Bone marrow (tissue), 2 donors: ENCODE measurements around the gene KRT13.

Experiments
- DNase-seq, 2 donors: peaks; one replicate each; lab custom pipeline; 2025; lab: John Stamatoyannopoulos, UW

The KRT13 gene

DNA sequence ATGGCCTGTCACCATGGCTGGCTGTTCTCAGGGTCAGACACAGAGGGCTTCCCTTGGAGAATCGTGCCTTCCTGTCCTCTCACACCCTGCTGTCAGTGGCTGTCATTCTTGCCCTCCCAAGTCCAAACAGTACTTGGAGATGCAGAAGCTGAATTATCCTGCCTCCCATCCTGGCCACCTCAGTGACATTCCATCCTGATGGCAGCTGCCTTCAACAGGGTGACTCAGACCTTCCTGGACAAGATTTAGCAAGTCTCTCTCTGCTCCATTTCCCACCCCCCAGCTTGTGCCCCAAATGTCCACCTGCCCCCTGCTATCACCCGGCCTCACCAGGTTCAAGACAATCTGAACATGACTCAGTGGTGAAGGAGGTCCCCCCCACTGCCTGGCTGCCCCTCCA, 10.9 kb downstream of the KRT13 start:
- no peak for DNase-seq

DNA sequence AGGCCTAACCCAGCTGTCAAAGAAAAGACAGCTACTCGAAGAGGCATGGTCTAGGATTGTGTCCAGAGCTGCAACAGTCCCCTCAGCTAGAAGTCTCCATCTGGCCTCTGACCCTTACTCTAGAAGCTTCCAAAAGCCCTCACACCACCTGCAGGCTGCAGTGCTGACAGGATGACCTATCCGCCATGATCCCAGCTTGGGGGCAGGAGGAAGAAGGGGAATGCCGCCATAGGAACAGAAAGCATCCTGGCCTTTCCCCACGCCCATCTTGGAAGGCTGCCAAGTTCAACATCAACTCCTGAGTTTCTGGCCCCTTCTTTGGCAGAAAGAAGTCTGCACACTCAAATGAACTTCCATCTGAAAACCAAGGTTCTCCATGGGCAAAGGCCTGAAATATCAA, 12.6 kb downstream of the KRT13 start:
- no peak for DNase-seq

DNA sequence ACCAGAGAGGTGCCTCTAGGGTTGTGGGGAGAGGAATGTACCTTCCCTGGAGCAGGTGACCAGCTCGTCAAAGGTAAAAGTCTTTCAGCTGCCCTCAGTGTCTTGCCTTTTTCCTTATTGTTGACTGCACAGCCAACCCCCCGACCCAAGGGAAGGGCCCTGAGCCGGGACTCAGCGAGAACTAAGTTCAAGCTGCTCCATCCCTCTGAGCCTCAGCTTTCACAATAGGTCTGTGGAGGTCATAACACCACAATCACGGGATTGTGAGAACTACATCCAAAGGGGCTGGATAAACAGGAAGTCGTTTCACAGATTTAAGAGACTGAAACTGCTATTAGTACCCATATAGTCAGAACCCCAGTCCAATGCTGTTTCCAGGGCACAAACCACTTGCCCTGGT, 13.1 kb downstream of the KRT13 start:
- DNase-seq: no peak

DNA sequence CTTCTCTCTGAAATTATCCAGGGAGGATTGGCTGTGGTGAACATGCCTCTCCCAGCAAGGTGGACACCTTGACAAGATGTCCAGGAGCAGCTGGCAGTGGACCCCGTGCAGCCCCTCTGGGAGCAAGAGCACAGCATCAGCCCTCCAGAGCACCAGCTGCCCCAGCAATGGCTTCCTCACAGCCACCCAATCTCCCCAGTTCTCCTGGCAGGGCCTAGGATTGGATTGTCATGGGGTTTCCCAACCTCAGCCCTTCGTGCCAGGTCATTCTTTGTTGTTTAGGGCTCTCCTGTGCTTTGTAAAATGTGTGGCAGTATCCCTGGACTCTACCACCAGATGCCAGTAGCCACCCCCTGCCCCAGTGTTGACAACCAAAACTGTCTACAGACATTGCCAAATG, 13.9 kb downstream of the KRT13 start:
- DNase-seq: no peak

- DNase-seq: no peak
Observed at GRCh38 chr17:41490000-41490990, 15.1 kb downstream of the KRT13 start.

DNA sequence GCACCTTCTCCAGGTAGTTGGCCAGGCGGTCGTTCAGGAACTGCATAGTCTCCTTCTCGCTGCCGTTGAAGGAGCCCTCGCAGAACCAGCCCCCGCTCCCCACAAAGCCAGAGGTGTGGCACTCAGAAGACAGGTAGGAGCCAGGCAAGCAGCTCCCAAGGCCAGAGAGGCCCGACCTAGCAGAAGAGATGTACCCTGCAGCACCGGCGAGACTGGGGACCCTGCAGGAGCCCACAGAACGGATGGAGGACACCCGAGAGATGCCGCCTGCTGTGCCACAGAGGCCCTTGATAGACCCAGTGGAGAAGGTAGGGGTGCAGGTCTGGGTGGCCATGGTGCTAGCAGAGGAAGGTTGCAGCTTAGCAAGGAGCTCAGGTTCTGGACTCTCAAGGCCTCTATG, 15.9 kb downstream of the KRT13 start, which contains the start of gene KRT36:
KRT36 (minus strand) TSS at position 380 of the 400 bp plus-strand sequence; CDS start at position 334, 46 bp downstream.
- DNase-seq: no peak

GRCh38 chr17:41486809-41487530, 18.4 kb downstream of the KRT13 start:
- no peak for DNase-seq

DNA sequence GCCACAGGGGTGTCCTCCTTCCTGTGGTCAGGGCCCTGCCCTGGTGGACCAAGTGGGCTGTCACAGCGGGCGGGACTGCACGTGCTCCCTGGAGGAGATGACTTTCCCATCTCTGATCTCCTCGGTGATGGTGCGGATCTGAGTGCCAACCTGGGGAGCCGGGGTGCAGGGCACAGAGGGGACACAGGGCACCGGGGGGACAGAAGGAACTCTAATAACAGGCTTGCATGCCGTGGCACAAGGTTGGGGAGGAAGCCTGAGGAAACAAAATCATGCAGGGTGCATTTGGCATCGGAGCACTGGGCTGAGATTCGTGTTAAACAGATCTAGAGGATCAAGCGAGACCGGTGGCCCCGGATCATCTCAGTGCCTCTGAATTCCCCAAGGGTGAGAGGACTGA, 19.1 kb downstream of the KRT13 start:
- DNase-seq: no peak

- no peak for DNase-seq
Observed at GRCh38 chr17:41484920-41485904, 20.2 kb downstream of the KRT13 start.

DNA sequence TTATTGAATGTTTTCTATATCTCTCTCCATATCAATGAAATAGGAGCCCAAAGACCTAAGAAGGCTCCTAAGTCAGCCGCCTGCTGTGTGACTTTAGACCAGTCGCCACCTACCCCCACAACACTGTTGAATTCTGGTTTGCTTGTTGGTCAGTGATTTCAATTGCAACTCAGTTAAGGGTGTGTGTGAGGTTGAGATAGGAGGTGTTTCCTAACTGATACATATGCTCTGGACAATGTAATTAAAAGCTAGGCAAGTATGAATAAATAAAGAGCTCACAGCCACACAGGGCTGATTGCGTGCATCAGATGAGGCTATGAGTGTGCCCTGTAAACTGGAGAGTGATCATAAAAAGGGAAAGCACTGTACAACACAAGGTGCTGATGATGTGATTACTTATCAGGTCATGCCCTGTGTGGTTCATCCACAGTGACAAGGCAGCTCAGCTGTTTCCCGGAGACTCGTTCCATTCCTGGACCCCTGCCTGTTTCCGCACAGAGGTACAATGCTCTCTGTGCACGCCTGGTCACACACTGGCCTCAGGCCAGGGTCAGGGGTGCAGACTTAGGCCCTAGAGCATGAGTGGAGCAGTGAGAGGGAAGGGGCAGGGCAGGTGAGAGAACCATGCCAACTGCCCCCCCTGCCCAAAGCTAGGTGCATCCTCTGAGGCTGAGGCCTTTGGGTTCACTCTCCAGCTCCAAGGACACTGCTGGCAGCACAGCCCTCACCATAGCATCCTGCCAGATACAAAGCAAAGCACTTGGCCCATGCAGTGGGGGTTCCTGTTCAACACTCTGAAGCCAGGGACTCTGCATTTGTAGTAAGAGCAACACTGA, 21.2 kb downstream of the KRT13 start:
- no peak for DNase-seq

DNA sequence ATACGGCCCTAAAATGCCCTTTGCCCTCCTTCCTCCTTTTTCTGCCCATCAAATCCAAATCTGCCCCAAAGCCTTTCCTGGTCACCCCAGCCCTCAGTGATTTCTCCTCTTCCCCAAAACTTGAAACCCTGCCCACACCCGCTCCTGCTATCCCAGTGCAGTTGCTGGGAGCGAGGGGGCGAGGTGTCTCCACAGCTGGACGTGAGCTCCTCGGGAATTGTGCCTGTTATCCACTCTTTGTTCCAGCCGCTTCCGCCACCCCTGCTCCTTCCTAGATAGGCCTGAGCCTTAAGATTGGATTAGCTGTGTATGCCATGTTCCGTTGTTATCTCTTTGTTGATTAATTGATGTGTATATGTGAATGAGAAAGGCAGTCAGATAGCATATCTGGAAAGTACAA, 21.9 kb downstream of the KRT13 start:
- no peak for DNase-seq

- no peak for DNase-seq
Observed at GRCh38 chr17:41481036-41481435, 24.4 kb downstream of the KRT13 start, which contains the start of gene KRT35. KRT35 (minus strand) TSS chr17:41481151; CDS start chr17:41481097, 54 bp downstream.

DNA sequence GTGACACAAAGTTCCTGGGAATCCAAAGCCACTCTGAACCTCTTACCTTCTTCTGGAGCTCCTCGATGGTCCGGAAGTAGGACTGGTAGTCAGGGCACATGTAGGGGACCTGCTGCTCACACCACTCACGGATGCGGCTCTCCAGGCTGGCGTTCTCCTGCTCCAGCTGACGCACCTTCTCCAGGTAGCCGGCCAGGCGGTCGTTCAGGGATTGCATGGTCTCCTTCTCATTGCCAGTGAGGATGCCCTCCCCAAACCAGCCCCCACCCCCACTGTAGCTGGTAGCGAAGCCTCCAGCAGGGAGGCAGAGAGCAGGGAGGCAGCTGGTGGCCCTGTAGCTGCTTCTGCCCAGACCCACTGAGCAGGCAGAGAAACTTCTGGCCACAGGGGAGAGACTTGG, 24.8 kb downstream of the KRT13 start:
- DNase-seq: no peak

- no peak for DNase-seq
Observed at GRCh38 chr17:41480136-41480535, 25.3 kb downstream of the KRT13 start.

GRCh38 chr17:41478237-41478636, 27.2 kb downstream of the KRT13 start:
- no peak for DNase-seq

DNA sequence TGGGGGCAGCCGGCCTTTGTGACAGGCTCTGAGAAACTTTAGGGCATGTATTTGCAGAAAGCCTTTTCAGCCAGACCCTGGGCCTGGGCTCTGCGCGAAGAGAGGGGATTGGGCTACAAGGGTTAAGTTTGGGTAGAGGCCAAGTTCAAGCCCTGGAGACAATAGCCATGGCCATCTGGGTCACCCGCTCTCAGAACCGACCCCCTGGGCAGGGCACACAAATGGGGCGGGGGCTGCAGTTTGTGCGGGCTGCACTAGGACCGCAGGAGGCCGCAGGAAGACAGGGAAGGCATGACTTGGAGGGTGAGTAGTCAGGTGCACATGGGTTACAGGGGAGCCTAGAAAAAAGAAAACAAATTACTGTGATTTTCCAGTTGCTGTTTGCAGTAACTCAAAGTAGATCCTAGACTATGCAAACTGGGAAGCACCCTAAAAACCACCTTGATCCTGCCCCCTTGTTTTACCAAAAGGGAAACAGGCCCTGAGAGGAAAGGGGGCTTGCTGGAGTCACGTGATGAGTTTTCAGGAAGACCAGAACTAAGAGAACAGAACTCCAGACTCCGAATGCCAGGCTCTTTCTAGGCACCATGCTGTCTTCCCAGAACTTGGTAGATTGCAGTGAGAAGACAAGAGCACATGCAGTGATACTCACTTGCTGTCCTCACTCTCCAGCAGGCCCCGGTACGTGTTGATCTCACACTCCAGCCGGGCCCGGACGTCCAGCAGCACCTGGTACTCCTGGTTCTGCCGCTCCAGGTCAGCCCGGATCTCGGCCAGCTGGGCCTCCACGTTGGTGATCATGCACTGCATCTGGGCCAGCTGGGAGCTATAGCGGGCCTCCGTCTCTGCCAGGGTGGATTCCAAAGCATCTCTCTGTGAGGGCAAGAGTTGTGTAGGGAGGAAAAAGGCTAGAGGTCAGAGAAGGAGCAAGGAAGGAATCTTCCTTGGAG, 28.3 kb downstream of the KRT13 start:
- no peak for DNase-seq

- DNase-seq: no peak
Observed at GRCh38 chr17:41475421-41475820, 30.0 kb downstream of the KRT13 start.

- no peak for DNase-seq
Observed at GRCh38 chr17:41474863-41475262, 30.5 kb downstream of the KRT13 start.

DNA sequence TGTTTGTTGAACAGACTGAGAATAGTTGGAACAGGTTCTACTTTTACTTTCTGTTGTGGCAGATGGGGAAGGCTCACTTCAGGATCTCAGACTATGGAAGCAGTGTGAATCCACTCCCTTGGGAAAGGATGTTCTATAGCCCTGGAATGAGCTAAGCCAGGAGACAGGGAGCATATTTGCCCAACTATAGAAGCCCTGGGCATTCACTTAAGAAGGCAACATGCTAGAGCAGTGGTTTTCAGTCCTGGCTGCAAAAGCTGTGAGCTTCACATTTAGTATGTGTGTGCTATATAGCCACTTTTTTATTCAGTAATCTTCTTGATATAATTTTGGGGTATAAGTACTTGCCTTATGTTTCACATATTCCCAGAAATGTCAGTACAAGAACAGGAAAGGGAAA, 37.1 kb downstream of the KRT13 start:
- DNase-seq: no peak

GRCh38 chr17:41467561-41467960, 37.9 kb downstream of the KRT13 start:
- DNase-seq: no peak
